H1 (cell line): Measurements from ENCODE around the gene KLK7. TPM values are rescaled to one million over a fixed set of nuclear protein-coding genes. Genes with fewer than 3 reads are reported as not detected.

ENCODE experiments used
- CTCF ChIA-PET: fragments of 300-600 bp; sonication (Branson Sonifier 250); formaldehyde crosslinking; loops from one replicate; lab custom pipeline; 2021; ENCODE audit not compliant: partially characterized antibody; lab: Charles Lee
- POLR2A ChIA-PET: fragments of 300-600 bp; sonication (Branson Sonifier 250); formaldehyde crosslinking; loops from one replicate; lab custom pipeline; 2021; ENCODE audit warnings: inconsistent platforms; ENCODE audit not compliant: partially characterized antibody; lab: Charles Lee
- DNase-seq, 2 experiments: peaks; one replicate each; pipeline versions ENCODE4 v3.0.0 to v3.0.0-alpha.2; 2010 to 2022; ENCODE audit warnings: low spot score in 2 of 2, low read depth in 1 of 2, mixed read lengths in 1 of 2
- FAIRE-seq: peaks from 2 replicates; lab custom pipeline; 2011; peaks lifted over from hg19 to GRCh38; lab: Jason Lieb, UNC
- H2AFZ ChIP-seq: 2 replicates; pipeline ENCODE4 v1.8.1; 2012; ENCODE audit warnings: low read length, inconsistent platforms
- H2AK5ac ChIP-seq: 2 replicates; pipeline ENCODE4 v1.6.1; 2013; ENCODE audit warnings: low read depth, low read length
- H2BK120ac ChIP-seq: replicated peaks from 2 replicates; pipeline ENCODE3; 2013; ENCODE audit warnings: low read depth, low read length, inconsistent platforms
- H2BK12ac ChIP-seq: 2 replicates; pipeline ENCODE4 v1.6.1; 2013; ENCODE audit warnings: low read depth, low read length
- H2BK15ac ChIP-seq: 2 replicates; pipeline ENCODE4 v1.6.1; 2013; ENCODE audit warnings: low read length
- H2BK20ac ChIP-seq: 2 replicates; pipeline ENCODE4 v1.6.1; 2013; ENCODE audit warnings: low read length
- H2BK5ac ChIP-seq: 2 replicates; pipeline ENCODE4 v1.6.1; 2013; ENCODE audit warnings: low read depth, low read length
- H3K14ac ChIP-seq: 2 replicates; pipeline ENCODE4 v1.6.1; 2013; ENCODE audit warnings: inconsistent platforms; ENCODE audit not compliant: insufficient read length
- H3K18ac ChIP-seq: 2 replicates; pipeline ENCODE4 v1.6.1; 2013; ENCODE audit warnings: low read length; ENCODE audit errors: extremely low read depth
- H3K23ac ChIP-seq: 2 replicates; pipeline ENCODE4 v1.6.1; 2013; ENCODE audit warnings: inconsistent platforms; ENCODE audit not compliant: insufficient read length
- H3K23me2 ChIP-seq: 2 replicates; pipeline ENCODE4 v1.6.1; 2013; ENCODE audit warnings: low read depth, low read length
- H3K27ac ChIP-seq: 2 replicates; pipeline ENCODE4 v1.6.1; 2011; ENCODE audit warnings: low read depth, low read length, inconsistent platforms
- H3K27me3 ChIP-seq, 4 experiments: replicated peaks in 1 of 4; 1 replicate in 1 of 4; 2 replicates in 3 of 4; pipeline versions ENCODE4 v1.6.1 to v1.8.1; 2011 to 2013; ENCODE audit warnings: low read length in 3 of 4, mild to moderate bottlenecking in 3 of 4, inconsistent platforms in 2 of 4, mixed read lengths in 2 of 4, moderate library complexity in 1 of 4; ENCODE audit not compliant: control insufficient read depth in 3 of 4, insufficient read depth in 3 of 4; ENCODE audit errors: extremely low read depth in 1 of 4
- H3K36me3 ChIP-seq, 4 experiments: 2 replicates each; pipeline versions ENCODE4 v1.6.1 to v1.8.1; 2011 to 2013; ENCODE audit warnings: mild to moderate bottlenecking in 4 of 4, low read length in 3 of 4, moderate library complexity in 2 of 4, control low read depth in 1 of 4, inconsistent platforms in 1 of 4; ENCODE audit not compliant: insufficient read depth in 4 of 4, control insufficient read depth in 2 of 4
- H3K4ac ChIP-seq: replicated peaks from 2 replicates; pipeline ENCODE3; 2013; ENCODE audit warnings: low read length, low read depth, mixed read lengths, inconsistent platforms; ENCODE audit not compliant: insufficient read length
- H3K4me1 ChIP-seq, 4 experiments: replicated peaks in 1 of 4; 1 replicate in 1 of 4; 2 replicates in 3 of 4; pipeline versions ENCODE4 v1.6.1 to v1.8.1; 2011 to 2013; ENCODE audit warnings: low read length in 3 of 4, inconsistent platforms in 2 of 4, mixed read lengths in 1 of 4; ENCODE audit not compliant: insufficient read depth in 4 of 4, control insufficient read depth in 3 of 4
- H3K4me2 ChIP-seq, 2 experiments: 2 replicates each; pipeline versions ENCODE4 v1.6.1 to v1.8.1; 2011 to 2013; ENCODE audit warnings: low read depth in 2 of 2, low read length in 2 of 2, control low read depth in 1 of 2, inconsistent platforms in 1 of 2, mild to moderate bottlenecking in 1 of 2; ENCODE audit not compliant: insufficient read depth in 1 of 2
- H3K4me3 ChIP-seq, 4 experiments: fragments of 200-600, 300-600 bp in 1 of 4; sonication (generic), shearing (Covaris generic), sonication (Bioruptor Twin) in 1 of 4; 2 replicates each; pipeline versions ENCODE4 v1.5.1 to v1.8.1; 2011 to 2016; ENCODE audit warnings: low read length in 4 of 4, low read depth in 3 of 4, control low read depth in 2 of 4, inconsistent platforms in 2 of 4, mild to moderate bottlenecking in 2 of 4, mixed read lengths in 1 of 4, moderate library complexity in 1 of 4; ENCODE audit not compliant: insufficient read depth in 2 of 4; ENCODE audit errors: extremely low read depth in 1 of 4
- H3K56ac ChIP-seq: replicated peaks from 2 replicates; pipeline ENCODE3; 2013; ENCODE audit warnings: low read depth, mild to moderate bottlenecking, mixed read lengths, low read length, inconsistent platforms; ENCODE audit not compliant: insufficient read length
- H3K79me1 ChIP-seq: 2 replicates; pipeline ENCODE4 v1.6.1; 2013; ENCODE audit warnings: low read depth, low read length, control low read depth
- H3K79me2 ChIP-seq, 2 experiments: 2 replicates each; pipeline versions ENCODE4 v1.6.1 to v1.8.1; 2012 to 2013; ENCODE audit warnings: low read length in 2 of 2, mild to moderate bottlenecking in 2 of 2, inconsistent platforms in 1 of 2; ENCODE audit not compliant: insufficient read depth in 2 of 2, control insufficient read depth in 1 of 2
- H3K9ac ChIP-seq, 4 experiments: replicated peaks in 1 of 4; 1 replicate in 1 of 4; 2 replicates in 3 of 4; pipeline versions ENCODE4 v1.6.1 to v1.8.1; 2011 to 2013; ENCODE audit warnings: low read depth in 3 of 4, low read length in 3 of 4, control low read depth in 2 of 4, mild to moderate bottlenecking in 2 of 4, moderate library complexity in 2 of 4, inconsistent platforms in 1 of 4; ENCODE audit errors: extremely low read depth in 1 of 4
- H3K9me3 ChIP-seq, 2 experiments: 2 replicates each; pipeline versions ENCODE4 v1.6.1 to v1.8.1; 2012 to 2013; ENCODE audit warnings: mild to moderate bottlenecking in 2 of 2, moderate library complexity in 2 of 2, control low read depth in 1 of 2, inconsistent platforms in 1 of 2, low read depth in 1 of 2, low read length in 1 of 2, mixed read lengths in 1 of 2; ENCODE audit not compliant: insufficient read depth in 2 of 2
- H4K20me1 ChIP-seq, 2 experiments: replicated peaks in 1 of 2; 2 replicates each; pipeline versions ENCODE3 to v1.8.1; 2011 to 2013; ENCODE audit warnings: inconsistent platforms in 2 of 2, low read length in 2 of 2, mild to moderate bottlenecking in 1 of 2; ENCODE audit not compliant: insufficient read depth in 2 of 2, control insufficient read depth in 1 of 2
- H4K5ac ChIP-seq: 2 replicates; pipeline ENCODE4 v1.6.1; 2013; ENCODE audit warnings: low read length, low read depth, mixed read lengths, inconsistent platforms; ENCODE audit not compliant: insufficient read length
- H4K8ac ChIP-seq: 2 replicates; pipeline ENCODE4 v1.8.0; 2013; ENCODE audit warnings: mild to moderate bottlenecking, moderate library complexity, low read length, inconsistent platforms; ENCODE audit not compliant: insufficient read depth; ENCODE audit errors: extremely low read depth
- H4K91ac ChIP-seq: replicated peaks from 2 replicates; pipeline ENCODE3; 2013; ENCODE audit warnings: low read length, mixed read lengths, inconsistent platforms; ENCODE audit not compliant: insufficient read length
- ASH2L ChIP-seq: fragments of 200-600, 300-600 bp; sonication (generic); IDR thresholded peaks from one replicate; pipeline ENCODE4 v1.7.1; 2017; ENCODE audit warnings: low read length
- ATF2 ChIP-seq: IDR thresholded peaks from 2 replicates; pipeline ENCODE4 v1.6.1; 2012; ENCODE audit warnings: low read length, inconsistent platforms
- BACH1 ChIP-seq: IDR thresholded peaks from 2 replicates; pipeline ENCODE4 v1.6.1; 2012; ENCODE audit warnings: low read length, improper control_type of control experiment
- CBX8 ChIP-seq: fragments of 300-800, 300-1000 bp; sonication (generic); IDR thresholded peaks from 2 replicates; pipeline ENCODE4 v1.7.1; 2016; ENCODE audit warnings: low read depth, low read length, borderline replicate concordance
- CREB1 ChIP-seq: IDR thresholded peaks from 2 replicates; pipeline ENCODE4 v1.6.1; 2012; ENCODE audit warnings: inconsistent platforms
- EGR1 ChIP-seq: IDR thresholded peaks from 2 replicates; pipeline ENCODE4 v1.6.1; 2011; ENCODE audit warnings: low read depth, low read length, borderline replicate concordance
- GABPA ChIP-seq: IDR thresholded peaks from 2 replicates; pipeline ENCODE4 v1.6.1; 2011; ENCODE audit warnings: mild to moderate bottlenecking, low read length, moderate library complexity, borderline replicate concordance; ENCODE audit not compliant: insufficient read depth
- JUN ChIP-seq: IDR thresholded peaks from 2 replicates; pipeline ENCODE4 v1.6.1; 2011; ENCODE audit warnings: low read depth, mild to moderate bottlenecking, improper control_type of control experiment, low read length
- JUND ChIP-seq: IDR thresholded peaks from 2 replicates; pipeline ENCODE4 v1.6.1; 2011; ENCODE audit warnings: mild to moderate bottlenecking, improper control_type of control experiment, low read length
- NANOG ChIP-seq: IDR thresholded peaks from 2 replicates; pipeline ENCODE4 v1.6.1; 2011; ENCODE audit warnings: low read length, low read depth, mild to moderate bottlenecking, inconsistent platforms; ENCODE audit not compliant: insufficient read depth, poor library complexity, severe bottlenecking
- POLR2A ChIP-seq, 2 experiments: IDR thresholded peaks; 1 replicate in 1 of 2; 2 replicates in 1 of 2; pipeline ENCODE4 v1.6.1; 2011; ENCODE audit warnings: low read depth in 2 of 2, low read length in 2 of 2, mild to moderate bottlenecking in 2 of 2; ENCODE audit errors: control extremely low read depth in 1 of 2
- RNF2 ChIP-seq: fragments of 200-900, 300-1000 bp; sonication (generic); IDR thresholded peaks from 2 replicates; pipeline ENCODE4 v1.7.1; 2016; ENCODE audit warnings: borderline replicate concordance, low read depth, mild to moderate bottlenecking, antibody characterized with exemption, low read length; ENCODE audit not compliant: poor library complexity, severe bottlenecking; ENCODE audit errors: missing control alignments
- SRF ChIP-seq: IDR thresholded peaks from 2 replicates; pipeline ENCODE4 v1.6.1; 2011; ENCODE audit warnings: mild to moderate bottlenecking, low read depth, low read length, moderate library complexity
- WGBS, 2 experiments: shearing (Covaris generic) in 1 of 2; methylation state at CpG; one replicate each; pipeline versions ENCODE4 v1.1.6 to v1.1.7; 2013 to 2015; ENCODE audit warnings: low lambda C conversion rate in 2 of 2, mixed read lengths in 2 of 2, inconsistent platforms in 1 of 2, low coverage in 1 of 2, missing lambda C conversion rate in 1 of 2; ENCODE audit not compliant: insufficient replicate concordance in 2 of 2, insufficient coverage in 1 of 2, insufficient read length in 1 of 2; ENCODE audit errors: extremely low coverage in 1 of 2, missing lambda C conversion rate in 1 of 2; 5-methylcytosine and 5-hydroxymethylcytosine counted together
- polyA plus RNA-seq, 7 experiments: library from polyadenylated mRNA; depleted of rRNA in 3 of 7; stranded (reverse) in 5 of 7; unstranded in 2 of 7; fragments of >200 nt in 5 of 7; fragments of 200-250 nt in 2 of 7; gene quantifications; 1 replicate in 5 of 7; 2 replicates in 1 of 7; 4 replicates in 1 of 7; pipeline versions ENCODE4 v1.2.1 to v1.2.3, GENCODE V29; 2011 to 2013; ENCODE audit warnings: missing spikeins in 2 of 7, mixed read lengths in 2 of 7
- total RNA-seq: library from RNA; stranded (reverse); fragmentation: NEBNext Ultra II Directional; extraction: Animal tissue kit (Norgen Biotek cat#: 25700); gene quantifications from 2 replicates; pipeline ENCODE4 v1.2.1, GENCODE V29; 2021

Gene KLK7
- total and polyA plus RNA-seq, 2 of the 8 experiments (the other 6 are each of a cell fraction or from before 2014, with no cell fraction given): 0.73 to 1.4 TPM

DNA sequence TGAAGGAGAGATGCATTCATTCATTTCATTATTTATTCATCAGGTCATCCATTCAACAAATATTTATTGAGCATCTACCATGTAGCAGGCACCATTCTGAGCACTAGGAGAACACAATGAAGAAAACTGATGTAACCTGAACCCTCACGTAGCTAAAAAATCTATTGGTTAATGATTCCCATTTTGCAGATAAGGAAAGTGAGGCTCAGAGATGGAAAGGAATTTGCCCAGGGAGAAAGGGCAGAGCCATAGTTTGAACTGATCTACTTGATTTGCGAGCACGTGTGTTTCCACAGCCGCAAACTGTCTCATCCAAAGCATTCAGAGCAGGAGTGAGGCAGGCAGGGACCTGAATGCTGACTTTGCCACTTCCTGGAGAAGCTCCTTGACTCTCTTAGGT is 15.0 kb upstream of the KLK7 start:
- no peak overlapping the region for H3K27ac ChIP-seq
- no peaks in the 10 kb centered on the region for H3K36me3 ChIP-seq
- H2BK15ac ChIP-seq: no peak overlapping the region
- no peaks in the 10 kb centered on the region for H3K23me2 ChIP-seq
- ChIA-PET CTCF (interaction anchor here (0.7 to 3.6 kb wide), 3 partner anchors 15 to 98 kb away, joined by 3 to 19 read pairs (median 3); no protein-coding TSS in a partner anchor), POLR2A (no interaction called here)
- H3K4ac ChIP-seq: no peak overlapping the region
- H2BK5ac ChIP-seq: no peak overlapping the region
- H3K4me3 ChIP-seq: no peak overlapping the region
- H2BK20ac ChIP-seq: no peak overlapping the region
- FAIRE-seq (no peak), DNase-seq (no peak)
- H2AFZ ChIP-seq: no peak overlapping the region
- H3K27me3 ChIP-seq: no peaks in the 10 kb centered on the region; a peak in 1 of 7 replicates
- no peak overlapping the region for H3K56ac ChIP-seq
- H3K79me1 ChIP-seq: no peaks in the 10 kb centered on the region
- no peaks in the 10 kb centered on the region for H4K20me1 ChIP-seq
- peaks cover 0 to 20% (median 6%) of the 10 kb centered on the region in 4 experiments; a peak in 6 of 7 replicates for H3K4me1 ChIP-seq
- H4K8ac ChIP-seq: no peak overlapping the region
- H4K91ac ChIP-seq: no peak overlapping the region
- no peak overlapping the region for H2BK120ac ChIP-seq
- no peak overlapping the region for H2AK5ac ChIP-seq
- no peak overlapping the region for H3K14ac ChIP-seq
- WGBS, 2 experiments: 89% methylated on average over 4 of the region's 4 CpGs; no CpG with 5 or more reads in 1 of the 2 experiments
- H3K79me2 ChIP-seq: no peaks in the 10 kb centered on the region
- H2BK12ac ChIP-seq: no peak overlapping the region; the same call in 1 of the 2 replicates
- no peak overlapping the region for H4K5ac ChIP-seq
- no peak overlapping the region for H3K23ac ChIP-seq
- no peak overlapping the region for H3K18ac ChIP-seq
- H3K4me2 ChIP-seq: no peak overlapping the region
- H3K9ac ChIP-seq: no peak overlapping the region
- no peaks in the 10 kb centered on the region for H3K9me3 ChIP-seq
- TF ChIP-seq JUND: no peak
- no peak for TF ChIP-seq NANOG
- TF ChIP-seq ASH2L: no peak
- TF ChIP-seq SRF: no peak
- TF ChIP-seq EGR1: no peak
- no peak for TF ChIP-seq CREB1
- no peak for TF ChIP-seq RNF2
- no peak for TF ChIP-seq GABPA
- no peak for TF ChIP-seq POLR2A (IDR thresholded peaks at IDR 0.05; ENCODE audit: control extremely low read depth in 1 of 2, low read depth in 2 of 2, low read length in 2 of 2)
- TF ChIP-seq ATF2: no peak
- no peak for TF ChIP-seq JUN
- no peak for TF ChIP-seq BACH1
- no peak for TF ChIP-seq CBX8
